Measurements from ENCODE around the gene RIPPLY3.
"Not testable (repeated sequence)": the region's sequence is repeated elsewhere in the genome, so short reads cannot be mapped to it uniquely, and the experiment has no call there.

RIPPLY3 gene

DNA sequence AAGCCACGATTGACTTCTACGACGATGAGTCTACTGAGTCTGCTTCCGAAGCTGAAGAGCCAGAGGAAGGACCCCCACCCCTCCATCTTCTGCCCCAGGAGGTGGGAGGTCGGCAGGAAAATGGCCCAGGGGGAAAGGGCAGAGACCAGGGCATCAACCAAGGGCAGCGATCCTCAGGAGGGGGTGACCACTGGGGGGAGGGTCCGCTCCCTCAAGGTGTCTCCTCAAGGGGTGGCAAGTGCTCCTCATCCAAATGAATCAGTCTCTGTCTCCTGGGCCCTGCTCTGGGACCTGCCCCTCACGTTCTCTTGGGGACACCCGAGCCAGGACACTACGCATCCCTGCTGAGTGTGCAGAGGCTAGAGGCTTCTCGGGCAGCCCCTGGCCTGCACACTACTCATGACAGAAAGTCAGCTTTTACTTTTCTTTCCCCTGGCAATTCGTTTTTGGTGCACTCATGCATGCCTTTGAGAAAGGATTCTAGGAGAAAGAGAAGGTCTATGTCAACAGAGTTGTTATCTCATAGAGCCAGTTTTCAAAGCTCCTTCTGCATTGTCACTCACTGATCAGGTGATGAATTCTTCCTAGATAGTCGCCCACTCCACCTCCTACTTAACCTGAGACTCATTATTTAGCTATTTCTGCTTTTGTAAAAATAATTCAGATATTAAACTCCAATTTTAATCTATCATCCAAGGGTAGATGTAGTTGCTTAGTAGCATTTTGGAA lies 11.6 kb downstream of the RIPPLY3 start:
- no peak for DNase-seq (ENCODE audit: low spot score)

DNA sequence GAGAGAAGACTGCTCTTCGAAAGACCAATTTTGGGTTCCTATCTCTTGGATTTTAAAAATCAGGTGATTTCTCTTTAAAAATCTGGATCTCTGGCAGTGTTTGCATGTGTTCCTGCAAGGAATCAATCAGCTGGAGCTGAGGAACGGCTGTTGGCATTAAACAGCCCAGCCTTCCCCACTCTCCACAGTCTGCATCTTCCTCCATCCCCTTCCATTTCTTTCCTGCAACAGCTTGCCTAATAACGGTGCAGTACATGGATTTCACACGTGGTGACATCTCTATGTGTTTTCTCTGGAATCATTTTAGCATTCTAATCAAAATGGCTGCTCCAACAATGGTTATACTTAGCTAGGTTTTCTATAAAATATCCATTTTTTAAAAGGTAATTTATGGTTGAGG lies 20.0 kb downstream of the RIPPLY3 start:
- DNase-seq (ENCODE audit: low spot score): no peak

DNA sequence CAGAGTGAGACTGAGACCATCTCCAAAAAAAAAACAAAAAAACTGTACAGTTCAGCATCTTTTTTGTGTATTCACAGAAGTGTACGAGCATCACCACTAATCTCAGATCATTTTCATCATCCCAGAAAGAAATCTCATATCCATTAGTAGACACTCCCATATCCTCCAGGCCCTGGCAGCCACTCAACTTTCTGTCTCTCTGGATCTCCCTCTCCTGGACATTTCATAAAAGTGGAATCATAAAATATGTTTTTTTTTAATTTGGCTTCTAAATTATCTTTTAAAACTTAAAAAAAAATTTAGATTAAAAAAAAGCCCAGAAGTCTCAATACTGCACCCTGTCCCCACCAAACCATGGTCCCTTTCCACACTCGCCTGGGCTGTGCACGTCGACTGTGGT lies 22.1 kb downstream of the RIPPLY3 start:
- DNase-seq (ENCODE audit: low spot score): no peak

GRCh38 chr21:37030864-37031263 lies 24.4 kb downstream of the RIPPLY3 start:
- DNase-seq (ENCODE audit: low spot score): no peak

DNA sequence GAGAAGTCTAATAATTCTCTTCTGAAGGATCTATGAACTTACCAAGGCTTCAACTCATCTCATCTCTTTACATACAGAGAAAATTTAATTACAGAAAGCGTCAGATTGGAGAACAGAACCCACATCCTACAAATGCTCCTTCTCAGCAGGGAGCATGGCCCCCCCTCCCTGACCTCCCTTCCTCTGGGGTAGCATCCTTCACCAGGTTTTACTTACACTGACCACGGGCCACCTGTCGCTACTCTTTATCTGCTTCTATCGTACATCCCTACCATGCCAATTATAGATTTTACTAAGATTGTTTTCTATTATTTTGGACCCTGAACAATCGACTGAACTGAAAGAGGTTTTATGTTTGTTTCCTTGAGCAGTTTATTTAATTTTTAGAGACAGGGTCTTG lies 25.8 kb downstream of the RIPPLY3 start:
- no peak for DNase-seq (ENCODE audit: low spot score)

- no peak for DNase-seq (ENCODE audit: low spot score)
Observed at GRCh38 chr21:37032877-37033471, 26.5 kb downstream of the RIPPLY3 start.

DNA sequence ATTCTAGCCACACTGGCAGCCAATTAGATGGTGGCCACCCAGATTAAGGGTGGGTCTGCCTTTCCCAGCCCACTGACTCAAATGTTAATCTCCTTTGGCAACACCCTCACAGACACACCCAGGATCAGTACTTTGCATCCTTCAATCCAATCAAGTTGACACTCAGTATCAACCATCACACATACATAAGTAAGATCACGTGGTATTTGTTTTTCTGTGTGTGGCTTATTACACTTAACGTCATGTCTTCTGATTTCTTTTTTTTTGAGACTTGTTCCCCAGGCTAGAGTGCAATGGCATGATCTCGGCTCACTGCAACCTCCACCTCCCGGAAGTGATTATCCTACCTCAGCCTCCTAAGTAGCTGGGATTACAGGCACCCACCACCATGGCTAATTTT lies 27.9 kb downstream of the RIPPLY3 start:
- DNase-seq (ENCODE audit: low spot score): not testable (repeated sequence)

DNA sequence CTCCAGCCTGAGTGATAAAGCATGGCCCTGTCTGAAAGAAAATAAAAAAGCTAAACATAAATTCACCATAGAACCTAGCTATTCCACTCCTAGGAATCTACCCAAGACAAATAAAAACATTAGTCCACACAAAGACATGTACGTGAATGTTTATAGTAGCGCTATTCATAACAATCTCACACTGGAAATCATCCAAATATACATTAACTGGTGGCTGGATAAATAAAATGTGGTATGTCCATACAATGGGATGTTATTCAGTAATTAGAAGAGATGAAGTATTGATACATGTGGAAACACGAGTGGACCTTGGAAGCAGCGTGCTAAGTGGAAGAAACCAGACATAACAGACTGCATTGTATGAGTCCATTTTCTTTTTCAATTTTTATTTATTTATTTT lies 29.7 kb downstream of the RIPPLY3 start:
- no peak for DNase-seq (ENCODE audit: low spot score)

GRCh38 chr21:37039411-37040075 lies 33.0 kb downstream of the RIPPLY3 start:
- no peak for DNase-seq (ENCODE audit: low spot score)

DNA sequence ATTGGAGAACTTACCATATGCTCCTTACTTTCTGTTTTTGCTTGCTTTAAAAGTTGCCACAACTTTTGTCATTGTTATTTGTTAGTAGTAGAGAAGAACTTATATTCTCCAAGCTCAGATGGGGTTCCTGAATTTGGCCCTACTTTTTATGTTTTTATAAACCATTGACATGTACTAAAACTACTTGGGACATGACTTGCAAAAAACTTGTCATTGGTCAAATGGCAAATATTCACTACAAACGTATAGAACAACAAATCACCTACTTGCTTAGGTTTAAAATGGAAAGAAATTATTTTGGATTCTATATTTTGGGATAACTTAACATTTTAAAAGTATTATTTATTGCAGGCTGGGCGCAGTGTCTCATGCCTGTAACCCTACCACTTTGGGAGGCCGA lies 33.7 kb downstream of the RIPPLY3 start:
- DNase-seq (ENCODE audit: low spot score): no peak

- DNase-seq (ENCODE audit: low spot score): no peak
Observed at GRCh38 chr21:37041706-37042271, 35.3 kb downstream of the RIPPLY3 start.

DNA sequence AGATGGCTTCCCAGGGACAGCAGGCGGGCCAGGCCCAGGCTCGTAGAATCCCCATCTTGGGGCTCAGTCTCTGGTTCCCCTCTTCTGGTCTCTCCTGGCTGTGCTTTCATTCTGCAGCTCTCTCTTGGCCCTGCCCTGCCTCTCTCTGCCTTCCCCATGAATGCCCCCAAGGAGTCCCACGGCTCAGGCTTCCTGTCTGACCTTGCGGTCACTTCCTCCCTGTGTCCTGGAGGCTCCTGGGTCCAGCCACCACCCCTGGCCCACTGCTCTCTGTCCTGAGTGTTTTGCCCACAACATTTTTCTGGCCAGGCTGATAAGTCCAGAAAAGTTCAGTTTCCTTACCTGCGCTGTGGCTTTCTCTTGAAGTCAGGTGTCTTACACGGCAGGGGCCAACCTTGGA lies 37.3 kb downstream of the RIPPLY3 start:
- no peak for DNase-seq (ENCODE audit: low spot score)

GRCh38 chr21:37044643-37045042 lies 38.1 kb downstream of the RIPPLY3 start:
- DNase-seq (ENCODE audit: low spot score): no peak

DNA sequence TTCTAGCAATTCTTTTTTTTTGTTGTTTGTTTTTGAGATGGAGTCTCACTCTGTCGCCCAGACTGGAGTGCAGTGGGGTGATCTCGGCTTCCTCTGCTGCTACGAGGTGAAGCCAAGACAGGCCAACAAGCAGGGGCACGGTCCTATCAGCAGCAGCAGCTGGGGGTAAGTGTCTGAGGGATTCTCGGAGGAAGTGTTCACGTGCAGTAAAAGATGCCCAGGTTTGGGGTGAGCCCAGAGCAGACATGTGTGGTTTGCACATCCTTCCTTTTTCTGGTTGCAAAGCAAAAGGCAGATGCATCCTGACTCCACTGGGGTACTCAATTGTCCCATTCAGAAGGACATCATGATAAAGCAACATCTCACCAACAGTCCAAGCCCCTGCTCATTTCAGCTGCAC lies 38.6 kb downstream of the RIPPLY3 start:
- DNase-seq (ENCODE audit: low spot score): no peak

- no peak for DNase-seq (ENCODE audit: low spot score)
Observed at GRCh38 chr21:37045556-37045955, 39.1 kb downstream of the RIPPLY3 start.

- no peak for DNase-seq (ENCODE audit: low spot score)
Observed at GRCh38 chr21:37047079-37047478, 40.6 kb downstream of the RIPPLY3 start.

- DNase-seq (ENCODE audit: low spot score): not testable (repeated sequence)
Observed at GRCh38 chr21:37049741-37050140, 43.2 kb downstream of the RIPPLY3 start.

GRCh38 chr21:37055271-37055855 lies 48.9 kb downstream of the RIPPLY3 start:
- DNase-seq (ENCODE audit: low spot score): no peak

- no peak for DNase-seq (ENCODE audit: low spot score)
Observed at GRCh38 chr21:37057614-37058013, 51.1 kb downstream of the RIPPLY3 start.

DNA sequence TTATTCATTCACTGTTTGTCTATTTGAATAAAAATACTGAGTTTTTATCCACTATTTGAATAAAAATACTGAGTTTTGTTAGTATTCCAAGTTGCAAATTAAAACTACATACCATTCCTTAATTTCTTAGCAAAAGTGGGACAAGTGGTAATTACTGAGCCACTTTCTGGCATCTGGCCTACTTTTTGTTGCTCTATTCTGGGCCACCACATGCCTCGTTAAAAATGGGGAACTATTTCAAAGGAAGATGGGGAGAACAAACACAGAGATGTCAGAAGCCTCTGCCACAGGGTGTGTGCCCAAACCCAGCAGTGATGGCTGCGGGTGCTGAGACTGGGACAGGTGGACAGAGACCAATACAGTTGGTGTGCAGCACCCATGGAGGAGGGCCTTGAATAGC lies 51.8 kb downstream of the RIPPLY3 start:
- DNase-seq (ENCODE audit: low spot score): no peak

DNA sequence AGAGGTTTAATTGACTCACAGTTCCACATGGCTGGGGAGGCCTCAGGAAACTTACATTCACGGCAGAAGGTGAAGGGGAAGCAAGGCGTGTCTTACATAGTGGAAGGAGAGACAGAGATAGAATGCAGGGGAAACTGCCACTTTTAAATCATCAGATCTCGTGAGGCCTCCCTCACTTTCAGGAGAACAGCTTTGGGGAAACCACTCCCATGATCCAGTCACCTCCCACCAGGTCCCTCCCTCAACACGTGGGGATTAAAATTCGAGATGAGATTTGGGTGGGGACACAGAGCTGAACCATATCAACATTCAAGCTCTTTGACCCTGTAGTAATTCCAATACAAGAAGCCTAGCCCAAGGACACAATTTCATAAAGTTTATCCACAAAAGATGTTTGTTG lies 52.7 kb downstream of the RIPPLY3 start:
- no peak for DNase-seq (ENCODE audit: low spot score)

DNA sequence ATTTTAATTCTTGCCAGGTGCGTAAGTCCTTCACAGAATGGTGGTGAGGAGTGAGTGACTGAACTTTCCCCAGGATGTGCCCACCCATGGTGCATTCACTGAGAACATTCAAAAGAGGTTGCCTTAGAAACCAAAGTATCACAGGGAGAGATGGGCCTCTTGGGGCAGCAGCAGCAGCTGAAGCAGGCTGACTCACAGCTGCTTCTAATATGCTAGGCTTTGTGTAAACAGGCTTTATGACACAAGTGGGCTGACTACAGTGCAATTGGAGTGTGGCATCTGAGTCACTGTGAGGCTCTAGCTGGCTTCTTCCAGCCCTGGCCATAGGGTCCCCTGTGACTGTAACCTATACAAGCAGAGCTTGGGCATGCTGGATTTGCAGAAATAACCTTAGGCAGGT lies 53.8 kb downstream of the RIPPLY3 start:
- peak; percentile 63 for DNase-seq (ENCODE audit: low spot score)
